GM12875 (cell line): ENCODE measurements around the gene LSR.
A peak's percentile ranks its signal among the peaks of the same experiment; 100 is the strongest.

Experiments used
- H3K4me3 ChIP-seq: one replicate; pipeline ENCODE4 v1.5.1; 2011; ENCODE audit warnings: low read depth, low read length, control low read depth
- TF ChIP-seq, protein P1 (sequence below): IDR thresholded peaks from 2 replicates; pipeline ENCODE4 v1.5.1; 2011; ENCODE audit warnings: low read depth, mild to moderate bottlenecking, control low read depth, inconsistent platforms, low read length, moderate library complexity, borderline replicate concordance; ENCODE audit not compliant: insufficient read depth

Gene LSR

DNA sequence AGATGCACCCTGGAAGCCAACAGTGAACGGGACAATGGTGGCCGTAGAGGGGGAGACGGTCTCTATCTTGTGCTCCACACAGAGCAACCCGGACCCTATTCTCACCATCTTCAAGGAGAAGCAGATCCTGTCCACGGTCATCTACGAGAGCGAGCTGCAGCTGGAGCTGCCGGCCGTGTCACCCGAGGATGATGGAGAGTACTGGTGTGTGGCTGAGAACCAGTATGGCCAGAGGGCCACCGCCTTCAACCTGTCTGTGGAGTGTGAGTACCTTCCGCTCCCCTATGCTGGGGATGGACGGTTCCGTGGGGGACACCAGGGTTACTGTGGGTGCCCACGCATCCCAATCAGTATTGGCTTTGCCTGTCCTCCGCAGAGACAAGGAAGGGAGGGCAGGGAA is 53.6 kb downstream of the LSR start:
- TF ChIP-seq, protein P1, sequence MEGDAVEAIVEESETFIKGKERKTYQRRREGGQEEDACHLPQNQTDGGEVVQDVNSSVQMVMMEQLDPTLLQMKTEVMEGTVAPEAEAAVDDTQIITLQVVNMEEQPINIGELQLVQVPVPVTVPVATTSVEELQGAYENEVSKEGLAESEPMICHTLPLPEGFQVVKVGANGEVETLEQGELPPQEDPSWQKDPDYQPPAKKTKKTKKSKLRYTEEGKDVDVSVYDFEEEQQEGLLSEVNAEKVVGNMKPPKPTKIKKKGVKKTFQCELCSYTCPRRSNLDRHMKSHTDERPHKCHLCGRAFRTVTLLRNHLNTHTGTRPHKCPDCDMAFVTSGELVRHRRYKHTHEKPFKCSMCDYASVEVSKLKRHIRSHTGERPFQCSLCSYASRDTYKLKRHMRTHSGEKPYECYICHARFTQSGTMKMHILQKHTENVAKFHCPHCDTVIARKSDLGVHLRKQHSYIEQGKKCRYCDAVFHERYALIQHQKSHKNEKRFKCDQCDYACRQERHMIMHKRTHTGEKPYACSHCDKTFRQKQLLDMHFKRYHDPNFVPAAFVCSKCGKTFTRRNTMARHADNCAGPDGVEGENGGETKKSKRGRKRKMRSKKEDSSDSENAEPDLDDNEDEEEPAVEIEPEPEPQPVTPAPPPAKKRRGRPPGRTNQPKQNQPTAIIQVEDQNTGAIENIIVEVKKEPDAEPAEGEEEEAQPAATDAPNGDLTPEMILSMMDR, result no peak
- H3K4me3 ChIP-seq, result no peak overlapping the region

GRCh38 chr19:35303357-35303915 is 54.6 kb downstream of the LSR start:
- TF ChIP-seq, protein P1, result no peak

DNA sequence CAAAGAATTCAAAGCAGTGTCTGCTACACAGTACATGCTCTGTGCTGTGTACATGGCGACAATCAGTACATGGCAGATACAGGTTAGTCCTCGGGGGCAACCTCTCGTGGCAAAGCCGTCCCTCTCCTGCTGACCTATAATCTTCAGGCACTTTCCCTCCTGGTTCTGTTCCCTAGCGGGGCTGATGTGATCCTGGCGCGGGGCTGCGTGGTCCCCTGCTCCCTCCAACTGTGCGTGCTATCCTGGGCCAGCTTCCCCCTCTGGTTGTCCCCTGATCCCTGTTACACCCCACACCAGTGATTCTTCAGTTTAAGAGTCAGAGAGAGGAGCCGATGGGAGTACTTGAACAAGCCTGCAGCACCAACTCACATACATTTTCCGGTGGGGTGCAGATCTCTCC is 55.2 kb downstream of the LSR start:
- TF ChIP-seq, protein P1, result no peak
- H3K4me3 ChIP-seq, result no peak overlapping the region

More at GRCh38 chr19:35303357-35303915, 54.6 kb downstream of the LSR start:
- H3K4me3 ChIP-seq, result no peak overlapping the region

DNA sequence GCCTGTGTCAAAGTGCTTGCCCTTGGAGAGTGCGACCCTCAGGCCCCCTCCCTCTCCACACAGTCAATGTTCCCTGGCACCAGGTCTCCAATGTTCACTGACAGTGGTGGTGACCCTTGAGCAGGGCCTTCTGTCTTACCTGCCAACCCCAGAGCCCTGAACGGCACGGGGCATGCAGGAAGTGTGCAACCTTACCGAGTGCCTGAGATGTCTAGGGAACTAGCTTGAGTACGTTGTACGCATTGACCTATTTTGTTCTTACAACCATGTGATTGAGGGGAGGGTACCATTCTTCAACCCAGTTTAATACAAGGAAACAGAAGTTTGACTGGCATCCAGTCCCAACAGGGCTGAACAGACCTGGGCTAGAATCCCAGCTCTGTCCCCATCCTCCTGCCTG is 56.4 kb downstream of the LSR start:
- TF ChIP-seq, protein P1, result no peak
- no peak overlapping the region for H3K4me3 ChIP-seq

GRCh38 chr19:35306473-35307246 is 57.9 kb downstream of the LSR start:
- TF ChIP-seq, protein P1, result peak; percentile 56; the same call in 1 of the 2 replicates
- H3K4me3 ChIP-seq, result no peak overlapping the region

DNA sequence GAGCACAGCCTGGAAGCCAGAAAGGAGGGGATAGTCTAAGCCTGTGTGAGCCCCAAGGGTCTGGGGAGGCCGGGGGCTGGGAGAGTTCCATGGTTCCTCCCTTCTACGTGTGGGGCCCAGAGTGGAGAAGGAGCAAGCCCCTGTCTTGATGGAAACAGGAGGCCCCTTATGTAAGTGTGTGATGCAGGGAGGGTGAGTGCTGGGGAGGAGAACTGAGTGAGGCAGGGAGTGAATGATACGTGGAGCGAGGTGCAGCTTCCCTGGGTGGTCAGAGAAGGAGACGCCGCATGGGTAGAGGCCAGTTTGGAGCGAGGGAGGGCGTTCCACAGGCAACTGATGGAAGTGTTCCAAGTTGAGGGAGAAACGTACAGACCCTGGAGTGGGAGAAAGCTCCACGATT is 59.1 kb downstream of the LSR start:
- no peak overlapping the region for H3K4me3 ChIP-seq
- TF ChIP-seq, protein P1, result no peak

DNA sequence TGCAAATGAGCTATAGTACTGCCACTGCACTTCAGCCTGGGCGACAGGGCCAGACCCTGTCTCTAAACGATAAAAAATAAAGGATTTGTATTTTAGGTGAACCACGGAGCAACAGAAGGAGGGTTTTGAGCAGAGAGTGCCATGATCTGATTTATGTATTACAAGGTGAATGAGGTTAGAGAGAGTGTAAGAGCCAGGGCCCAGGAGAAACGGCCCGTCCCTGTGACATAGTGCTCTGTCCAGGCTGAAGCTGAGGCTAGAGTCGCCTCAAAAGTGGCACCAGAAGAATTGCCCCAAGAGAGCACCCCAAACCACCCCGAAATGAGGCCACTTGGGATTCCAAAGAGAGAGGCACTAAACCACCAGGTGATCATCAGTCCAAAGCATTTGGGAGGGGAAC is 60.1 kb downstream of the LSR start:
- H3K4me3 ChIP-seq, result no peak overlapping the region
- TF ChIP-seq, protein P1, result no peak
